CD1c-positive myeloid dendritic cell (primary cell): Measurements from ENCODE around the gene TBC1D5.

Experiments used
- DNase-seq: peaks from one replicate; pipeline ENCODE4 v3.0.0-alpha.2; 2016; ENCODE audit errors: extremely low spot score

TBC1D5 gene

GRCh38 chr3:17585394-17586325 is 156.8 kb downstream of the TBC1D5 start:
- DNase-seq, result no peak

DNA sequence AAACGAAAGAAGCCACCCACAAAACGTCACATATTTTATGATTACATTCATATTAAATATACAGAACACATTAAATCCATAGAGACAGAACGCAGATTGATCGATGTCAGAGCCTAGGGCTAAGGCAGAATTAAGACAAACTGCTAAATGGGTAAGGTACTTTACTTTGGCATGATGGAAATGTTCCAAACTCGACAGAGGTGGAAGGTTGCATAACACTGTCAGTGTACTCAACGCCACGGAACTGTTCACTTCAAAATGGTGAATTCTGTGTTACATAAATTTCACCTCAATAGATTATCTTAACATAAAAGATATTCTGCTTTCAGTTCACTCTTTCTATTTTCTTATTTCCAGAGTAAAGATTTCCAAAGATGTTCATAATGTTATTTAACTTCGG is 158.4 kb downstream of the TBC1D5 start:
- DNase-seq, result no peak

- no peak for DNase-seq
Observed at GRCh38 chr3:17583530-17583929, 158.9 kb downstream of the TBC1D5 start.

DNA sequence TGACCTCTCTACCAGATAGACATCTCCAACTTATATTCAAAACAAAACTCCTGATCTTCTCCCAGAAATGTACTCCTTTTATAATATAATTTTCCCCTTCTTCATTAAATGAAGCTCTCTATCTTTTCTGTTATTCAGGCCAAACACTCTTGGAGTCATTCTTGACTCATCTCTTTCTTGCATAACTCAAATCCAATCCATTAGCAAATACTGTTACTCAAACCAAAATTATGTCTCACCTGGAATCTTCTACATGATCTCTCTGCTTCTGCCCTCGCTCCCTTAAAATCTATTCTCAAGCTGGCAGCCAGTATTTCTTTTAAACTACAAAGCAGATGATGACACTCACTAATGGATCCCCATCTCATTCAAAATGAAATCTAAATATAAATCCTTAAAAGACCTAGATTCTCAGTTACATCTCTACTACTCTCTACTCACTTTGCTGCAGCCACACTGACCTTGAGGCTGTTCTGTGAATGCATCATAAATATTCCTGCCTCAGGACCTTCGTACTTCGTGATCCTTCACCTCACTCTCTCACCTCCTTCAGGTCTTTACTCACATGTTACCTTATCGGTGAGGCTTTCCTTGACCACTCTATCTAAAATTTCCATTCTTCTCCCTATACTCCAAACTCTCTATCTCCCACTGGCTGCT is 160.9 kb downstream of the TBC1D5 start:
- no peak for DNase-seq

DNA sequence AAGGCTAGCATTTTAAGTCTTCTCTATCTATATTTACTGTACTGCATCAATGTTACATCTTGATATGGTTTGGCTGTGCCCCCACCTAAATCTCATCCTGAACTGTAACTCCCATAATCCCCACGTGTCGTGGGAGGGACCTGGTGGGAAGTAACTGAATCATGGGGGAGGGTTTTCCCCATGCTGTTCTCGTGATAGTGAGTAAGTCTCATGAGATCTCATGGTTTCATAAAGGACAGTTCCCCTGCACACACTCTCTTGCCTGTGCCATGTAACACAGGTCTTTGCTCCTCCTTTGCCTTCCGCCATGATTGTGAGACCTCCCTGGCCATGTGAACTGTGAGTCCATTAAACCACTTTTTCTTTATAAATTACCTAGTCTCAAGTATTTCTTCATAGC is 161.5 kb downstream of the TBC1D5 start:
- DNase-seq, result peak; percentile 22

DNA sequence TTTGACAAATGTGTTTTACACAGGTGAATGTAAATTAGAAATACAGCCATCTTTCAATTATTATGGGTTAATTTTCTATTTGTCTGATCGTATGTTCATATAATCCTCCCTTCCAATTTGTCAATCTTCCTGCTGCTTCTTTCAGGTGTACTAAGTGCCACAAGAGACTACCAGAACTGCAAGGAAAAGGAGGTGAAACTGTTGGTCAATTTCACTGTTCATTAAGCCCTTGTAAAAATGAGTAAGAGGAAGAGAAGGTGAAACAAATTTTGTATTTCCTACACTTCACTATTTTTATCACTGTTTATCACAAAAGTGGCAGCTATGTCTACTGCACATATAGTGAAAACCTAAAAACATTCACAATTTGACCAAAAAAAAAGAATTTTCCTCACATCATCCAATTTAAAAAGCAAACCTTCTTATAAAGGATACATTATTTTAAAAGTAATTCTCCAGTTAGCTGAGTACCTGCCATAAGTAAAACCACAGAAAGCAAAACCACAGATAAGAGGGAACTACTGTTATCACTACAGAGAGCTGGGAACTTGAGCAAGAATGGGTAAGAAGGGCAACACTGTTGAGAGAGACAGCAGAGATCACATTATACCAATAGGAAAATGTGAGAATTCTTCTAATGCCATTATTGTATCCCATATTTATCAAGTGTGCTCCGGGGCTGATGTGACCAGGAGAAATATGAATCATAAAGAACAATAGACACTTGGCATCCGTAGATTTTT is 163.0 kb downstream of the TBC1D5 start:
- no peak for DNase-seq

GRCh38 chr3:17577796-17578520 is 164.5 kb downstream of the TBC1D5 start:
- no peak for DNase-seq

DNA sequence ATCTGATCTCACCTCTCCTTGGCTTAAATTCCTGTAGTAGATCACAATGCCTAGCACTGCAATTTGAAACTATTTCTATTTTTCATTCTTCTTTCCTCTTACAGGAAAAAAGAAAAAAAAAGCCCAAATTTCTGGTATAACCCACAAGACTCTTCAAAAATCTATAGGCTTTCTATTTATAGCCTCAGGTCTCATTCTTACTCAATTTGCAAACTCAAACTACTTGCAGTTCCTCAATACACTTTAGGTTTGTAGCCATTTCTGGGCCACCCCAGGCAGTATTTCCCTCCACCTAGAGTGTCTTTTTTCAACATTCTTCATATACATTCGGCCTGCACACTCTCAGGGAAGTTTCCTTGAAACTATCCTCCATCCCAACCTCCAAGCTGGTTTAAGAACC is 169.0 kb downstream of the TBC1D5 start:
- DNase-seq, result no peak

DNA sequence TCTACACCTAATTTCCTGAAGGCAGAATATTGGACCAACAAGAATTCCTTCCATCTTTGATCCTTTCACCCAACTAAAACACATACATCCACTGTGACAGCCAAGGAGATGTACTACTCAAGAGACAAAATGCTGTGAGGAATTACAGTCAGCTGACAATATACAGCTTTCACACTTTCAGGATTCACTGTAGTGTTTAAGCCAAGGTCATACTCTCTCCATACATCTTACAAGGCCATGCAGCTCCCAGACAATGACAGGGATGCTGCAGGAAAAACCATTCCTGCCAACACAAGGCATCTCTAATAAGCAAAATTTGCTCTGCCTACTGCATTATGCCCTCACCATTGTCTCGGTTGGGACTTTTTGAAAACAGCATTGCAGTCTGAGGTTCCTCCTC is 170.7 kb downstream of the TBC1D5 start:
- DNase-seq, result no peak

DNA sequence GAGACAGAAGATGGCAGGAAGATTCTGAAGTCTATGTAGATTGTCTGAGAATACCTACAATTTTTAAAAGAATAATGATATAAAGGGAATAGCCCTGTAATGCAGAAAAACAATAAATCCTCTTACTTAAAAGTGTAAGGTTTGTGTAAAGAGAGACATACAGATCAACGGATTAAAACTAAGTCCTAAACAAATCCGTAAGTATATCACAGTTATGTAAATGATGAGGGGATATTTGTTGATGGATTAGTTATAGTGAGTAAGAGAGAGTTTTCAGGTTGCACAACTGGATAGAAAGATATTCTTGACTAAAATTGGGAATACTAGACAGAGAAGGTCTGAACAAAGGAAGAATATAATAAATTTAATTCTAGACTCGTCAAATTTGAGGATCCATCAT is 179.6 kb downstream of the TBC1D5 start:
- DNase-seq, result no peak

- no peak for DNase-seq
Observed at GRCh38 chr3:17558565-17558964, 183.9 kb downstream of the TBC1D5 start.

DNA sequence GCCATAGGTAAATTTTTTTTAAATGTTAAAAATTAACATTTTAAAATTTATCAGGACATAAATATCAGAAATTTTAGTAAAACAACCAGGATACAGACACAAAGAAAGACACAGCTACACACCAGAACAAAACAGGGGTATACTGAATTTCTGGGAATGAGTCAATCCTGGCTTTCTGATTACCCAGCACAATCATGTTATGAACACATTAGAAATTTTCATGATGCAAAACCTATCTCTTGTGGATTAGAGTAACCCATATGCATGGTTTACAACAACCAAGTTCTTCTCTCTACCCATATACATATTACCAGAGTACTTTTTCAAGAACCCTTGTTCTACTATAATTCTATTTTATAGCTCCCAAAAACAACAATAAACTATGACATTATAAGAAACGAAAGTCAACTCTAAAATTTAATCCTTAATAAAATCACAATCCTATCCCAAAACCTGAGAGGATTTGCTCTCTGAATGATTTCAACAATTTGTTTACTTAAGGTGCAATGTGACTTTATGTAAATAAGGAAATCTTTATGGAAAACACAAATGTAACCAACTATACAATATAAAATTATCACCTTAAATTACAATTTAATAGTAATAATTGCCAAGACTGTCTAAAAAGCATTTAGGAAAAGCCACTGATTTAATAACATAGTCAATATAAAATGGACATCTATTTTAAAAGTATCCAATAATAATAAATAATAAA is 184.5 kb downstream of the TBC1D5 start:
- DNase-seq, result no peak

DNA sequence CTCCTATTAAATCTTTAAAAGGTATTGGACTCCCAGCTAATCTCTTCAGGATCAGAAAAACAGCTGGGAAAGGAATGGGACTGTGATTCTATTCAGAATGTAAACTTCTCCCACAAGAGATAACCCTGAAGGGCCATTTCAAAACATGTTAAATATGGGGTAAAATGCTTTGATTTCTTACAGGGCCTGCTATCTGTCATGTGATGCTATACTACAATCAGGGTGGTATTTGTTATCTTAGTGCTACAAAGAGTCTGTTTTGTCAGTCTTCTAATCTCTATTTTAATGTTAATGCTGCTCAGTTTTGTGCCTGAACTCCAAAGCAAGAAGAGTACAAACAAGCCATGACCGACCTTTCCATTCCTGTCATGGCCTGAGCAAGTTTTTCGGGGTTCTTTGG is 186.9 kb downstream of the TBC1D5 start:
- DNase-seq, result no peak

DNA sequence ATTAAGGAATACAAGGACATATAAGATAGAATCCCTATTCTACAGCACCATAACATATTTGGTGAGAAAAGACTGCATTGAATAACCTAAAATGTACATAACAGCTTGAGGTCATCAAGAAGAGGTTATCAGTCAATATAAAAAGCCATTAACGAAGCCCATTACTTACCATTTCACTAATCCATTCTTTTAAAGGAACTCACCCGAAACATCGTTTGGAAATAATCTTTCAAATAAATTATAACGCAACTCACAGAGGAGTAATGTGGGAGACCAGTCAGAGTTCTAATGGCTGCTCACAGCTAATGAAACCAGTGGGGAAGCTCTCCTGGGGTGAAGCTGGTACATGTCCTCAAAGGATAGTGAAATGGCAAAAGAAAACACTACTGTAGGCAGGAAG is 188.4 kb downstream of the TBC1D5 start:
- no peak for DNase-seq

- no peak for DNase-seq
Observed at GRCh38 chr3:17553080-17553479, 189.4 kb downstream of the TBC1D5 start.

- no peak for DNase-seq
Observed at GRCh38 chr3:17552351-17552750, 190.1 kb downstream of the TBC1D5 start.

GRCh38 chr3:17551895-17552294 is 190.5 kb downstream of the TBC1D5 start:
- DNase-seq, result no peak

GRCh38 chr3:17551333-17551732 is 191.1 kb downstream of the TBC1D5 start:
- no peak for DNase-seq

DNA sequence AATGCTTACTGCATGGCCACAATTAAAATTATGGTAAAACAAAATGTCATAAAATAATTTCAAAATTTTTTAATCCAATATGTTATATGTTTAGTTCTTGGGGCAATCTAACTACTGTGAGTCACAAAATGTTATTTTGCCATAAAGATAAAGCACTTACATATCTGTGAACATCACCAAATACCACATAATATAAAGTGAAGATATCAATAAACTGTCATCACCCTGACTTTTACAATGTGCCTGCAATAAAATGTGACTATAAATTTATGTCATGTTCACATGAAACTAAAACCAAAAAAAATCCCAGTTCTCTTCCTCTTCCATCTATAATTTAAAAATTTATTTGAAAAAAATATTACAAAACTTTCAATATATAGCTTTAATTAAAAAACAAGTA is 191.8 kb downstream of the TBC1D5 start:
- no peak for DNase-seq

DNA sequence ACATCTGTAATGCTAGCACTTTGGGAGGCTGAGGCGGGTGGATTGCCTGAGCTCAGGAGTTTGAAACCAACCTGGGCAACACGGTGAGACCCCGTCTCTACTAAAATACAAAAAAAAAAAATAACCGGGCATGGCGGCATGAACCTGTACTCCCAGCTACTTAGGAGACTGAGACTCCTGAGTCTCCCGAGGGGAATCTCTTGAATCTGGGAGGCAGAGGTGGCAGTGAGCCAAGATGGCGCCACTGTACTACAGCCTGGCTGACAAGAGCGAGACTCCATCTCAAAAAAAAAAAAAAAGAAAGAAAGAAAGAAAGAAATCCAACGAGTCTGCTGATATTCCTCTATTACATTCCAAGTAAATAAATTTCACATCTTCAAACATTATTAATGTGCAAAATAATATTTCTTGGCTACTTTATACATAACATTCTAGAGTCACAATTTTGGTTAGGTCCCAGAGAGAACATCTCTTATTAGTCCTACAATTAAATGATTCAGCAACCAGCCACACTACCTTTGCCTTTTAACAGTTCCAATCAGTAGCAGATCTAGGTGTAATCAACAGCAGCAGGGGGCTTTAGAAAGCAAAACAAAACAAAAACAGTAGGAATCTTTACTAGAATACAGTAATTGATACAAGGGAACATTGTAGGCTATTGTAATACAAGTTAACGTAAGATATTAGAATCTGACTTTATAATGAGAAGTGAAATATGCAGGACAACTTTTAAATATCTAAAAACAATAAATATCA is 195.8 kb downstream of the TBC1D5 start:
- no peak for DNase-seq
